ENCODE measurements around the gene ALDH1A1.

- TF ChIP-seq CTCF (conservative IDR thresholded peaks at IDR 0.05) = no peak
- no peak for TF ChIP-seq ZFX (IDR thresholded peaks at IDR 0.05)
Measured at GRCh38 chr9:72958485-72959281, 5.8 kb upstream of the ALDH1A1 start.

All from C4-2B (cell line).